Endothelial cell (in vitro differentiated cells): ENCODE data around the gene IL15RA. TPM values are rescaled to one million over a fixed set of nuclear protein-coding genes. Genes with fewer than 3 reads are reported as not detected.

Experiments used
- DNase-seq: peaks from one replicate; pipeline ENCODE4 v3.0.0; 2021; ENCODE audit warnings: low spot score
- H3K27ac Mint-ChIP-seq: one replicate; pipeline ENCODE4 v1.8.0; 2021; ENCODE audit warnings: mixed read lengths, inconsistent platforms; ENCODE audit not compliant: unreplicated experiment
- H3K27me3 Mint-ChIP-seq: one replicate; pipeline ENCODE4 v1.8.0; 2021; ENCODE audit warnings: mild to moderate bottlenecking, moderate library complexity, mixed read lengths, inconsistent platforms; ENCODE audit not compliant: unreplicated experiment
- H3K36me3 Mint-ChIP-seq: one replicate; pipeline ENCODE4 v1.8.0; 2021; ENCODE audit warnings: mild to moderate bottlenecking, low read depth, mixed read lengths, inconsistent platforms; ENCODE audit not compliant: unreplicated experiment
- H3K4me1 Mint-ChIP-seq: one replicate; pipeline ENCODE4 v1.8.0; 2021; ENCODE audit warnings: mild to moderate bottlenecking, mixed read lengths, inconsistent platforms; ENCODE audit not compliant: unreplicated experiment
- H3K4me3 Mint-ChIP-seq: one replicate; pipeline ENCODE4 v1.8.0; 2021; ENCODE audit warnings: mild to moderate bottlenecking, mixed read lengths, inconsistent platforms; ENCODE audit not compliant: unreplicated experiment
- H3K9me3 Mint-ChIP-seq: one replicate; pipeline ENCODE4 v1.8.0; 2021; ENCODE audit warnings: mixed read lengths, inconsistent platforms; ENCODE audit not compliant: unreplicated experiment
- total RNA-seq: library from RNA; stranded (reverse); fragmentation: NEBNext Ultra II Directional; extraction: Animal tissue kit (Norgen Biotek cat#: 25700); gene quantifications from one replicate; pipeline ENCODE4 v1.2.1, GENCODE V29; 2021; ENCODE audit not compliant: unreplicated experiment
- TF ChIP-seq, protein P1 (sequence below): fragments of 200-600 bp; sonication (generic); IDR thresholded peaks from one replicate; pipeline ENCODE4 v1.5.0; 2021; ENCODE audit warnings: antibody characterized with exemption; ENCODE audit not compliant: unreplicated experiment

The IL15RA gene
- total RNA-seq, 1 donor from 2014 or later: 0.97 TPM

DNA sequence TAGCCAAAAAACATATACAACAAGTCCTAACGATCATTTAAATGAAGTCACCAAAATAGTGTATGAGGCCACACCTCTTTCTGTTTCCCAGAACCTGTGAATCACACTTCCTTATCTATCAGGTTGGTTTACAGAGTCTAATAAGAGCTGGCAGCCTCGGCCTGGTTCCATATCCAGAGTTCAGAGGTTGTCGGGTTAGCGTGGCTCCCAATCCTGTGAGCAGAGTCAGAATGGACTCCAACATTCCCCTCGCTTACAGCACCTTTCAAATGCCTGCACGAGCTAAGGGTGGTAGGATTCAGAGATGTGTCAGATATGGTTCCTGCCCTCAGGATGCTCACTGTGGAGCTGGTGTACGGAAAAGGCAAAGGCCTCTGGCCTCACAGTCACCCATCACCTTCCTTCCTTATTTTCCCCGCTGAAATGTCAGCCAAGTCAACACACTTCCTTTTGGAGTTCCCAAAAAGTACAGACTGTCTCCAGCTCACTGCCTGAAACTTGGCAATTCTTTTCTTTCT is 6.0 kb downstream of the IL15RA start:
- no peaks in the 10 kb centered on the region for H3K9me3 Mint-ChIP-seq
- DNase-seq: no peak
- no peak overlapping the region for H3K27ac Mint-ChIP-seq
- H3K27me3 Mint-ChIP-seq: peaks cover 6% of the 10 kb centered on the region
- TF ChIP-seq, protein P1, sequence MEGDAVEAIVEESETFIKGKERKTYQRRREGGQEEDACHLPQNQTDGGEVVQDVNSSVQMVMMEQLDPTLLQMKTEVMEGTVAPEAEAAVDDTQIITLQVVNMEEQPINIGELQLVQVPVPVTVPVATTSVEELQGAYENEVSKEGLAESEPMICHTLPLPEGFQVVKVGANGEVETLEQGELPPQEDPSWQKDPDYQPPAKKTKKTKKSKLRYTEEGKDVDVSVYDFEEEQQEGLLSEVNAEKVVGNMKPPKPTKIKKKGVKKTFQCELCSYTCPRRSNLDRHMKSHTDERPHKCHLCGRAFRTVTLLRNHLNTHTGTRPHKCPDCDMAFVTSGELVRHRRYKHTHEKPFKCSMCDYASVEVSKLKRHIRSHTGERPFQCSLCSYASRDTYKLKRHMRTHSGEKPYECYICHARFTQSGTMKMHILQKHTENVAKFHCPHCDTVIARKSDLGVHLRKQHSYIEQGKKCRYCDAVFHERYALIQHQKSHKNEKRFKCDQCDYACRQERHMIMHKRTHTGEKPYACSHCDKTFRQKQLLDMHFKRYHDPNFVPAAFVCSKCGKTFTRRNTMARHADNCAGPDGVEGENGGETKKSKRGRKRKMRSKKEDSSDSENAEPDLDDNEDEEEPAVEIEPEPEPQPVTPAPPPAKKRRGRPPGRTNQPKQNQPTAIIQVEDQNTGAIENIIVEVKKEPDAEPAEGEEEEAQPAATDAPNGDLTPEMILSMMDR: no peak
- H3K36me3 Mint-ChIP-seq: peaks cover 3% of the 10 kb centered on the region
- peaks cover 3% of the 10 kb centered on the region for H3K4me1 Mint-ChIP-seq
- H3K4me3 Mint-ChIP-seq: no peak overlapping the region

- peaks cover 2% of the 10 kb centered on the region for H3K4me1 Mint-ChIP-seq
- H3K4me3 Mint-ChIP-seq: no peak overlapping the region
- TF ChIP-seq, protein P1: no peak
- no peak overlapping the region for H3K27ac Mint-ChIP-seq
- no peaks in the 10 kb centered on the region for H3K9me3 Mint-ChIP-seq
- peaks cover 3% of the 10 kb centered on the region for H3K36me3 Mint-ChIP-seq
- H3K27me3 Mint-ChIP-seq: peaks cover 3% of the 10 kb centered on the region
- DNase-seq: no peak
Observed at GRCh38 chr10:5970527-5970926, 6.8 kb downstream of the IL15RA start.

DNA sequence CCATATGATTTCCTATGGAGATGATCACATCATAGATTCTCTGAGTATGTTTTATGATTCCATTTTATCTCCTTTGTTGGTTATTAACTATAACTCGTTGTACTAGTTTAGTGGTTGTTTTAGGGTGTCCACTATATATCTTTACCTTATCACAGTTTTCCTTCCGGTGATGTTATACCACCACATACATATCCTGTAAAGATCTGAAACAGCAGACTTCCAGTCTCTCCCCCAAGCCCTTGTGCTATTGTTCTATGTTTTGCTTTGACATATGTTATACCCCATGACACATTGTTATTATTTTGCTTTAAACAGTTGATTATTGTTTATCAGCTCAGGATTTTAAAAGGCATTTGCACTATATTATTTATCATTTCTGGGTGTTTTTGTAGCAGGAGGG is 7.3 kb downstream of the IL15RA start:
- no peak for DNase-seq
- TF ChIP-seq, protein P1: no peak
- no peak overlapping the region for H3K27ac Mint-ChIP-seq
- no peak overlapping the region for H3K4me3 Mint-ChIP-seq
- H3K36me3 Mint-ChIP-seq: peaks cover 3% of the 10 kb centered on the region
- no peaks in the 10 kb centered on the region for H3K9me3 Mint-ChIP-seq
- peaks cover 2% of the 10 kb centered on the region for H3K4me1 Mint-ChIP-seq
- H3K27me3 Mint-ChIP-seq: peaks cover 2% of the 10 kb centered on the region

- Mint-ChIP-seq H3K27me3 (peaks cover 2% of the 10 kb centered on the region), H3K36me3 (peaks cover 3% of the 10 kb centered on the region), H3K27ac (no peak overlapping the region), H3K4me3 (no peak overlapping the region), H3K4me1 (peaks cover 2% of the 10 kb centered on the region), H3K9me3 (no peaks in the 10 kb centered on the region)
- DNase-seq: no peak
- TF ChIP-seq, protein P1: no peak
Observed at GRCh38 chr10:5968681-5969453, 8.5 kb downstream of the IL15RA start.

GRCh38 chr10:5968037-5968680 is 9.2 kb downstream of the IL15RA start:
- TF ChIP-seq, protein P1: no peak
- no peaks in the 10 kb centered on the region for H3K9me3 Mint-ChIP-seq
- H3K27ac Mint-ChIP-seq: no peak overlapping the region
- no peak for DNase-seq
- H3K4me3 Mint-ChIP-seq: no peak overlapping the region
- peaks cover 2% of the 10 kb centered on the region for H3K27me3 Mint-ChIP-seq
- H3K4me1 Mint-ChIP-seq: peaks cover 2% of the 10 kb centered on the region
- H3K36me3 Mint-ChIP-seq: peaks cover 3% of the 10 kb centered on the region
